ENCODE measurements around the gene FAT1. TPM values are rescaled to one million over a fixed set of nuclear protein-coding genes. Genes with fewer than 3 reads are reported as not detected.

The FAT1 gene, protein sequence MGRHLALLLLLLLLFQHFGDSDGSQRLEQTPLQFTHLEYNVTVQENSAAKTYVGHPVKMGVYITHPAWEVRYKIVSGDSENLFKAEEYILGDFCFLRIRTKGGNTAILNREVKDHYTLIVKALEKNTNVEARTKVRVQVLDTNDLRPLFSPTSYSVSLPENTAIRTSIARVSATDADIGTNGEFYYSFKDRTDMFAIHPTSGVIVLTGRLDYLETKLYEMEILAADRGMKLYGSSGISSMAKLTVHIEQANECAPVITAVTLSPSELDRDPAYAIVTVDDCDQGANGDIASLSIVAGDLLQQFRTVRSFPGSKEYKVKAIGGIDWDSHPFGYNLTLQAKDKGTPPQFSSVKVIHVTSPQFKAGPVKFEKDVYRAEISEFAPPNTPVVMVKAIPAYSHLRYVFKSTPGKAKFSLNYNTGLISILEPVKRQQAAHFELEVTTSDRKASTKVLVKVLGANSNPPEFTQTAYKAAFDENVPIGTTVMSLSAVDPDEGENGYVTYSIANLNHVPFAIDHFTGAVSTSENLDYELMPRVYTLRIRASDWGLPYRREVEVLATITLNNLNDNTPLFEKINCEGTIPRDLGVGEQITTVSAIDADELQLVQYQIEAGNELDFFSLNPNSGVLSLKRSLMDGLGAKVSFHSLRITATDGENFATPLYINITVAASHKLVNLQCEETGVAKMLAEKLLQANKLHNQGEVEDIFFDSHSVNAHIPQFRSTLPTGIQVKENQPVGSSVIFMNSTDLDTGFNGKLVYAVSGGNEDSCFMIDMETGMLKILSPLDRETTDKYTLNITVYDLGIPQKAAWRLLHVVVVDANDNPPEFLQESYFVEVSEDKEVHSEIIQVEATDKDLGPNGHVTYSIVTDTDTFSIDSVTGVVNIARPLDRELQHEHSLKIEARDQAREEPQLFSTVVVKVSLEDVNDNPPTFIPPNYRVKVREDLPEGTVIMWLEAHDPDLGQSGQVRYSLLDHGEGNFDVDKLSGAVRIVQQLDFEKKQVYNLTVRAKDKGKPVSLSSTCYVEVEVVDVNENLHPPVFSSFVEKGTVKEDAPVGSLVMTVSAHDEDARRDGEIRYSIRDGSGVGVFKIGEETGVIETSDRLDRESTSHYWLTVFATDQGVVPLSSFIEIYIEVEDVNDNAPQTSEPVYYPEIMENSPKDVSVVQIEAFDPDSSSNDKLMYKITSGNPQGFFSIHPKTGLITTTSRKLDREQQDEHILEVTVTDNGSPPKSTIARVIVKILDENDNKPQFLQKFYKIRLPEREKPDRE (N-terminal part only)
- 0.45 TPM for polyA plus RNA-seq (2012; ENCODE audit: insufficient read depth, insufficient read length, low read depth)

DNA sequence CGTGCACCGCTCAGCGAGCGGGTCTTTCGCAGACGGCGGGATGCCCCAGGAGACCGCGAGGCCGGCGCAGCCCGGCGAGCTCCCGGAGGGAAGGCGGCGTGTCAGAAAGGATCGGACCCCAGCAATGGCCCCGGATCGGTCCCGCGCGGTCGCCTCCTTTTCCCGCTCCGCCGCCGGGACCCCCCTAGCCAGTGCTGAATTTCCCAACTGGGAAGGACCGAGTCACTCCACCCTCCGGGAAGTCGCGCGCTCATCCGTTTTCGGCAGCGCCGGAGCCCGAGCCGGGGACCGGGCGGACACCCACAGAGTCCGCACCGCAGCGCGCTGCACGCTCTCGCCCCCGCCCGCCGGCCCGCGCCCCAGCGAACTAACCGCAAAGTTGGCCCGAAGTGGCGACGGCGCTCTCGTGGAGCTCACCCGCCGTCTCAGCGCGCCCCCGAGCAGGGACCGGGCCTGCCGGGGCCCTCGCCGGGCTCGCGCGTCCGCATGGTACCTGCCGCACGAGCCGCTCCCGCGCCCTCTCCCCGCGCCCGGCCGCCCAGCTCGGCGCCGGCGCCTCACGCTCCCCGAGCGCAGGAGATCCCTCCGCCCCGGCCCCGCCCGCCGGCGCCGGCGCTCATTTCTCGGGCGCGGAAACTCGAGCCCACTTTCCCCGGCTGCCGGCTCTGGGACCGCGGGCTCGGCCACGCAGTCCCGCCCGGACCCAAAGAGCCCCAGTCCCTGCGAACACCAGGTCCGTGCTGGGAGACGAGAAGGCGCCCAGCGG, at the start of gene FAT1:
FAT1 (minus strand) TSS at position 565 of the 766 bp plus-strand sequence. CDS start 14,029 bp downstream, outside the sequence.
- Histone ChIP-seq H3K27me3 (peaks cover 74% of the 10 kb centered on the region), H3K4me1 (no peaks in the 10 kb centered on the region), H3K4me3 (ENCODE audit: low read depth, low read length) (peak within 1 kb of the TSS; percentile 42), H3K36me3 (no peaks in the 10 kb centered on the region), H3K9me3 (no peaks in the 10 kb centered on the region)
- DNase-seq = peak; percentile 41
- TF ChIP-seq, protein P1, sequence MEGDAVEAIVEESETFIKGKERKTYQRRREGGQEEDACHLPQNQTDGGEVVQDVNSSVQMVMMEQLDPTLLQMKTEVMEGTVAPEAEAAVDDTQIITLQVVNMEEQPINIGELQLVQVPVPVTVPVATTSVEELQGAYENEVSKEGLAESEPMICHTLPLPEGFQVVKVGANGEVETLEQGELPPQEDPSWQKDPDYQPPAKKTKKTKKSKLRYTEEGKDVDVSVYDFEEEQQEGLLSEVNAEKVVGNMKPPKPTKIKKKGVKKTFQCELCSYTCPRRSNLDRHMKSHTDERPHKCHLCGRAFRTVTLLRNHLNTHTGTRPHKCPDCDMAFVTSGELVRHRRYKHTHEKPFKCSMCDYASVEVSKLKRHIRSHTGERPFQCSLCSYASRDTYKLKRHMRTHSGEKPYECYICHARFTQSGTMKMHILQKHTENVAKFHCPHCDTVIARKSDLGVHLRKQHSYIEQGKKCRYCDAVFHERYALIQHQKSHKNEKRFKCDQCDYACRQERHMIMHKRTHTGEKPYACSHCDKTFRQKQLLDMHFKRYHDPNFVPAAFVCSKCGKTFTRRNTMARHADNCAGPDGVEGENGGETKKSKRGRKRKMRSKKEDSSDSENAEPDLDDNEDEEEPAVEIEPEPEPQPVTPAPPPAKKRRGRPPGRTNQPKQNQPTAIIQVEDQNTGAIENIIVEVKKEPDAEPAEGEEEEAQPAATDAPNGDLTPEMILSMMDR (IDR thresholded peaks at IDR 0.05; ENCODE audit: low read depth, low read length) = no peak

DNA sequence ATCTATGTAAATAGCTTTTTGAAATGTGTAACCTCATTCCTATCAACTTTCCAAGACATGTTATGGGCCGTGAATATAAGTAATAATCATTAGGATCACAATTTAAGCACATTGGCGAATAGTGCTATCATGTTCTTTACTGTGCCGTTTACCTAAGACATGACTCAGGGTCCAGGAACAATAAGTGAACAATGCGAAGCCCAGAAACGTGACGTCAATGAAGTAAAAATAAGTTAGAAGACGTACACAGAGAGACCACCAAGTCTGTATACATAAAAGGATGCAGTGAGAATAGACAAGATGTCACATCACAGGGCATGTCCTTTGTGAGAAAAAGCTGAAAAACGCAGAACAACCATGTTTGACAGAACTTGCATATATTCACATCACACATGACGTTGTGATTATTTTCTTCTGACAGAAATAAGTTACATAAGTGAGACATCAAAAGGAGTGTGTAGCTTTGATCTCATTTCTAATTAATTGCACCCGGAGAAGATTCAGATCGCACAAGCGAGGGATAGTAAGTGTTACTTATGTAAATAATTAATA, 49.4 kb upstream of the FAT1 start:
- TF ChIP-seq, protein P1 (IDR thresholded peaks at IDR 0.05; ENCODE audit: low read depth, low read length) = no peak
- Histone ChIP-seq H3K27me3 (no peaks in the 10 kb centered on the region; the same call in 1 of the 2 replicates), H3K4me1 (no peaks in the 10 kb centered on the region), H3K36me3 (no peaks in the 10 kb centered on the region), H3K4me3 (ENCODE audit: low read depth, low read length) (no peak overlapping the region), H3K9me3 (no peaks in the 10 kb centered on the region)
- no peak for DNase-seq

DNA sequence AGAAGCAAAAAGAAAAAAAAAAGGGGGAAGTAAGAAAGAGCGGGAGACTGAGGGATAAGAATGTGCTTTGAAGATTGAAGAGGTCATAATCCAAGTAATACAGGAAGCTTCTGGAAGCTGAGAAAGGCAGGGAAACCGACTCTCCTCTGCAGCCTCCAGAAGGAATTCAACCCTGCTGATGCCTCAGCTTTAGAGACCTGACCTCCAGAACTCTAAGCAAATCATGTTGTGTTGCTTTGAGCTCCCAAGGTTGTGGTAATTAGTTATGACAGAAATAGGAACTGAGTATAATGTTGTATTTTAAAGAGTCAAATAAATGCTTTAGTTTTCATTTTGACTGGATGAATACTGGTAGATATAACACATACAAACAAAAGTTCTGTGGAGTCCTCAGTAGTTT, 48.0 kb upstream of the FAT1 start:
- Histone ChIP-seq H3K4me1 (no peaks in the 10 kb centered on the region), H3K36me3 (no peaks in the 10 kb centered on the region), H3K4me3 (ENCODE audit: low read depth, low read length) (no peak overlapping the region), H3K27me3 (no peaks in the 10 kb centered on the region; the same call in 1 of the 2 replicates), H3K9me3 (no peaks in the 10 kb centered on the region)
- no peak for DNase-seq
- TF ChIP-seq, protein P1 (IDR thresholded peaks at IDR 0.05; ENCODE audit: low read depth, low read length) = no peak

DNA sequence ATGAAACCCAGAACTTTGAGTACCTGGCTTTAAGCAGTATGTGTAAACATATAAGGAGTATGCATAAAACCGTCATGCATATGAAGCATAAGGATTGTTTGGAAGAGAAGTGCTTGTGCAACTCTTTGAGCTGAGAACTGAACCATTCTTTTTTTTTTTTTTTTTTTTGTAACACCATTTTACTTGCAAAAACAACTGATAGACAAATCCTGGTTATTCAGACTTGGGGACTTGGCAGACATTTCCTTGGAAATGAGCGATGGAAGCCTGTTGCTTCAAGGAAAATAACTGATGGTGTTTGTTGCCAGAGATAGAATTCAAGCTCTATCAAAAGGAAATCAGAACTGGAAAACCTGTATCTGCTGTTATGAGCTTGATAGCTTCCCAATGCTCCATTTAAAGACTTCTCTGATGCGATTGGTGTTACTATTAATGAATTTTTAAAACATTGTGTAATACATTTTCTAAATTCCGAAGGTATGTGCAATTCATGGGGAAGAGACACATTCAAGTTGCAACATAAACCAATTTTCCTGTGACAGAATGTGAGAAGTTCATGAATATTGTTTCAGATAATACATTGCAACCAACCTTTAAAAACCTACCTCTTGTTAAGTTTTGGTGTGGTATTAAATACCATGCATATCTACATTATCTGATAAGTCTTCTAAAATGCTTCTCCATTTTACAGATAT, 47.0 kb upstream of the FAT1 start:
- H3K36me3 ChIP-seq = no peaks in the 10 kb centered on the region
- TF ChIP-seq, protein P1 (IDR thresholded peaks at IDR 0.05; ENCODE audit: low read depth, low read length) = no peak
- DNase-seq = no peak

DNA sequence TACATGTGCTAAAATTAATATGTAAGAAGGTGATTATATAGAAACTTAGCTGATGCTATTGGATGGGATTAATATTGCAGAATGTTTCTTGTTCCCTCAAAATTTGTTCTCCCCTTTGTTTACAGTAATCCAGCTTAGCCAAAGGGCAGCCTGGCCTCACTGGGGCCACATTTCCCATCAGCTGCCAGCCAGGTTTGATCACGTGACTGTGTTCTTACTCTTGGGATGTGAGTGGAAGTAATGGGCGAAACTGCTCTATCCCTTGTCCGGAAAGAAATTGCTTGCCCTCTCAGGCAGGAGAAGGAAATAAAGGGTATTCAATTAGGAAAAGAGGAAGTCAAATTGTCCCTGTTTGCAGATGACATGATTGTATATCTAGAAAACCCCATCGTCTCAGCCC, 44.1 kb upstream of the FAT1 start:
- no peak for DNase-seq

More for the DNA sequence above, 47.0 kb upstream of the FAT1 start:
- Histone ChIP-seq H3K4me1 (no peaks in the 10 kb centered on the region), H3K9me3 (no peaks in the 10 kb centered on the region), H3K4me3 (ENCODE audit: low read depth, low read length) (no peak overlapping the region), H3K27me3 (no peaks in the 10 kb centered on the region; the same call in 1 of the 2 replicates)

More for the DNA sequence above, 44.1 kb upstream of the FAT1 start:
- TF ChIP-seq, protein P1 (IDR thresholded peaks at IDR 0.05; ENCODE audit: low read depth, low read length) = no peak
- Histone ChIP-seq H3K4me1 (no peaks in the 10 kb centered on the region), H3K9me3 (no peaks in the 10 kb centered on the region), H3K36me3 (no peaks in the 10 kb centered on the region), H3K4me3 (ENCODE audit: low read depth, low read length) (no peak overlapping the region), H3K27me3 (no peaks in the 10 kb centered on the region)
